ENCODE data around the gene LDLRAP1.
"Not testable (repeated sequence)": the region's sequence is repeated elsewhere in the genome, so short reads cannot be mapped to it uniquely, and the experiment has no call there.

Gene LDLRAP1

DNA sequence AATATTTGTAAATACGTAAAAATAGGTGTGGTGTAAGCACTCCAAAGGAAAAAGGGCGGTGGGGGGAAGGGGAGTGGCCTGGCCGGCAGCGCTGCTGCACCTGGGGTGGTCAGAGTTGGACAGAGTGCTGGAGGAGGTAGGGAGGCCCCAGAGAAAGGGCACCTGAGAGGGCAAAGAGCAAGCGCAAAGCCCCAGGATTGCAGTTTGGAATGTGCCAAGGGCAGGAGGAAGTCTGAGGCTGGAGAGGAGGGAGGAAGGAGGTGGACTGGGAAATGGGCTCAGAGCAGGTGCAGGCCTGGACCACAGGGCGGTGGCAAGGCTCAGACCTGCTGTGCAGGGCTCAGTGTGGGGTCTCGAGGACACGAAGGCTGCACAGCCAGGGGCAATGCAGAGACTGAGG lies 30.6 kb downstream of the LDLRAP1 start:
- no peak for FAIRE-seq
- no peak for DNase-seq (ENCODE audit: insufficient read length)
- no peak for TF ChIP-seq POLR2AphosphoS5 (IDR thresholded peaks at IDR 0.05; ENCODE audit: low read depth, low read length)
- TF ChIP-seq POLR2A (IDR thresholded peaks at IDR 0.05; ENCODE audit: low read depth, low read length) = no peak

- no peak for TF ChIP-seq POLR2AphosphoS5 (IDR thresholded peaks at IDR 0.05; ENCODE audit: low read depth, low read length)
- no peak for TF ChIP-seq TAF1 (IDR thresholded peaks at IDR 0.05; ENCODE audit: borderline replicate concordance, low read depth, low read length)
- no peak for TF ChIP-seq POLR2A (IDR thresholded peaks at IDR 0.05; ENCODE audit: low read depth, low read length)
- FAIRE-seq (no peak), DNase-seq (ENCODE audit: insufficient read length) (no peak)
Measured at GRCh38 chr1:25575191-25575590, 31.8 kb downstream of the LDLRAP1 start.

DNA sequence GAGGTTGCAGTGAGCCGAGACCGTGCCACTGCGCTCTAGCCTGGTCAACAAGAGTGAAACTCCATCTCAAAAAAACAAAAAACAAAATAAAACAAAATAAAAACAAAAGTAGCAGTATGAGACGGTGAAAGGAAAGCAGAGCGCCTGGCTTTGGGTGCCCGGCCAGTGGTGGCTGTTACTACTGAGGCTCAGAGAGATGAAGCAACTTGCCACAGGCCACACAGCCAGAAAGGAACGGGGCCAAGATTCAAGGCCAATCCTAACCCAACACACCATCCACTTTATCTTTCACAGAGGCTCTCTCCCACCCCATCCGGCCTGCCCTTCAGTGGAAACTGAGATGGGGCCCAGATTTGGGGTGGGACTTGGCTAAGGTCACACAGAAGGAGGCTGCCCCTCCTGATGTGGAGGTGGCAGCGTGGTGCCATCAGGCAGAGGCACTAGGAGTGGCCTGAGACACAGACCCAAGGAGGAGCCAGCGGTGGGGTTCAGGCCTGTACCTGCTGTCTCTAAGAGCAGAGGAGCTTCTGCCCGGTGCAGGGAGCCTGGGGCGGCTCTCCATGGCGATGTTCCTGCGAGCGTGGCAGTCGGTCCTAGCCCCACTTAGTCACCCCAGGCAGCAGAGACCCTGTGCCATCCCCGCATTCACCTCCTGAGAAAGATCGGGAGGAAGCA lies 33.2 kb downstream of the LDLRAP1 start:
- no peak for TF ChIP-seq TAF1 (IDR thresholded peaks at IDR 0.05; ENCODE audit: borderline replicate concordance, low read depth, low read length)
- no peak for TF ChIP-seq POLR2A (IDR thresholded peaks at IDR 0.05; ENCODE audit: low read depth, low read length)
- no peak for TF ChIP-seq POLR2AphosphoS5 (IDR thresholded peaks at IDR 0.05; ENCODE audit: low read depth, low read length)
- FAIRE-seq (no peak), DNase-seq (ENCODE audit: insufficient read length) (no peak)

DNA sequence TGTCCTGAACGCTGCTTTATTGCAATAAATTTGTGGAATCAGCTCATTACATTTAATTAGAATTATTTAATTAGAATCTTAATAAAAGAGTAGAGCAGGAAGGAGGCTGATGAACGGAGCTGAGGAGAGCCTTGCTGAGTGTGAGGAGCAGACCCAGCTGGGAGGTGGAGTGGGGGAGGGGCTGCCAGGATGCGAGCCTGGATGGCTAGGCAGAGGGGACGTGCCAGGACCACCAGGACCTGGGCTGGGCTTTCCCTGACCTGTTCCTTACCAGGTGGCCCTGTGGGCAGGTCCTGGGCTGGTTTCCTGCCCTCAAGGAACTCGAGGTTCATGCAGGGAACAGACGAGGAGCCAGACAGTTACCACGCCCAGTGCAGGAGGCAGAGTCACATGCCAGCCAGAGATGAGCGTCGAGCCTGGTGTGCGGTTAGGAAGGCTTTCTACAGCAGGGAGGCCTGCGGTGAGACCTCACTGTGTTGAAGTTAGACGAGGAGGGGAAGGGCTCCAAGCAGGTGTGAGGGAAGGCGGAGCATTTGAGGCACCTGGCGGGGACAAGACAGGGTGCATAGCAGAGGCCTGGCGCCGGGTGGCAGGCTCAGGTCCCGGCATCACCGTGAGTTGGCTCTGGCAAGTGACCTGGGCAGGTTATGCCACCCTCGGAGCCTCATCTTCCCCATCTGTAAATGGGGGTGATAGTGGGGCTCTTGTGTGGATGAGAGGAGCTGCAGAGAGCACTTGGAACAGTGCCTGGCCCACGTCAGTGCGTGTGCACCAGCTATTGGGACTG lies 33.9 kb downstream of the LDLRAP1 start:
- TF ChIP-seq POLR2A (IDR thresholded peaks at IDR 0.05; ENCODE audit: low read depth, low read length) = no peak
- no peak for TF ChIP-seq TAF1 (IDR thresholded peaks at IDR 0.05; ENCODE audit: borderline replicate concordance, low read depth, low read length)
- TF ChIP-seq POLR2AphosphoS5 (IDR thresholded peaks at IDR 0.05; ENCODE audit: low read depth, low read length) = no peak

GRCh38 chr1:25579292-25580252 lies 36.2 kb downstream of the LDLRAP1 start:
- TF ChIP-seq POLR2AphosphoS5 (IDR thresholded peaks at IDR 0.05; ENCODE audit: low read depth, low read length) (no peak), TAF1 (IDR thresholded peaks at IDR 0.05; ENCODE audit: borderline replicate concordance, low read depth, low read length) (no peak), POLR2A (IDR thresholded peaks at IDR 0.05; ENCODE audit: low read depth, low read length) (no peak)
- DNase-seq (ENCODE audit: insufficient read length) (no peak), FAIRE-seq (no peak)

More for the DNA sequence above, 33.9 kb downstream of the LDLRAP1 start:
- FAIRE-seq (no peak), DNase-seq (ENCODE audit: insufficient read length) (no peak)

- no peak for DNase-seq (ENCODE audit: insufficient read length)
- FAIRE-seq = no peak
- TF ChIP-seq TAF1 (IDR thresholded peaks at IDR 0.05; ENCODE audit: borderline replicate concordance, low read depth, low read length) = no peak
- no peak for TF ChIP-seq POLR2A (IDR thresholded peaks at IDR 0.05; ENCODE audit: low read depth, low read length)
- no peak for TF ChIP-seq POLR2AphosphoS5 (IDR thresholded peaks at IDR 0.05; ENCODE audit: low read depth, low read length)
Measured at GRCh38 chr1:25580927-25581326, 37.5 kb downstream of the LDLRAP1 start.

DNA sequence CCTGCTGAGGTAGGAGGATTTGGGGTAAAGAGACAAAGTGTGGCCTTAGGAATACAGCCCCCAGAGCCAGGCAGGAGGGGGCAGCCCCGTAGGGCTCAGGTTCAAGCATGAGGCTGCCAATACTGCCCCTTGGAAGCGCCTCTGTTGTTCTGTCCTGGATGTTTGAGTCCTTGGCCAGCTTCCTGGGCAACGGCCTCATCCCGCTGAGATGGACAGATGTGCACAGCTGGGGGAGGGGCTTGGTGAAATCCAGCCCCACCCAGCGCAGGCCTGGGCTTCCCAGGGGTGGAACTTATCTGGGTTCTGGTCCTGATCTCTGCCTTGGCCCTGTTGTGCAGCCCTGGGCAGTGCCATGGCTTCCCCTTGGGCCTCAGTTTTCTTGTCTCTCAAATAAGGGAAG lies 38.4 kb downstream of the LDLRAP1 start:
- FAIRE-seq = no peak
- DNase-seq (ENCODE audit: insufficient read length) = no peak
- TF ChIP-seq TAF1 (IDR thresholded peaks at IDR 0.05; ENCODE audit: borderline replicate concordance, low read depth, low read length) (no peak), POLR2AphosphoS5 (IDR thresholded peaks at IDR 0.05; ENCODE audit: low read depth, low read length) (no peak), POLR2A (IDR thresholded peaks at IDR 0.05; ENCODE audit: low read depth, low read length) (no peak)

DNA sequence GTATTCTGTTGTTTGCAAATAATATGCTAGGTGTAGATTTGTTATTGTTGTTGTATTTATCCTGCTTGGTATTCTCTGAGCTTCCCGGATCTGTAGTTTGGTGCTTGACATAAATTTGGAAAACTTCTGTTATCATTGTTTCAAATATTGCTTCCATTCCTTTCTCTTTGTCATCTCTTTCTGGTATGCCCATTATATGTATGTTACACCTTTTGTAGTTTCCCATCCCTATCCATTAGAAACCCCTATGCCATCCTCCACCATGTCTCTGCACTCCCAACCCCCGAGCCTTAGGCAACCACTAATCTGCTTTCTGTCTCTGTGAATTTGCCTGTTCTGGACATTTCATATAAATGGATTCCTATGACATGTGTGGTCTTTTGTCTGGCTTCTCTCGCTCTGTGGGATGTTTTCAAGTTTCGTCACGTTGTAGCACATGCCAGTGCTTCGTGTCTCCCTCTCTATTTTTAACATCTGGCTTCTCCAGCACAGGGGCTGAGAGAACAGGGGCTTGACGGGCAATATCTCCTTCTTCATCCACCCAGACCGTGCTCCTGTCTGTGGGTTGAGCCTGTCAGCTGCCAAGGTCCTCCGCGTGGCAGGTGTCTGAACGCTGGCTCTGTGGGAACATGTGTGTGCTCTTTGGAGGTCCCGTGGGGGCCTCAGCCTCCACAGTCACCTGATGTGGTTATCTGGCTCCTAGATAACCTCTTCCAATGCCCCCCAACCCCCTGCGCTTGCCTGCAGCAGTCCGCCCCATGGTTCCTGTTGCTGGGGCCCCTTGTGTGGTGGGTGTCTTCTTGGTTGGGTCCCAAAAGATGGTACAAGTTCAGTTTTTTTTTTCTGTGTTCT lies 40.3 kb downstream of the LDLRAP1 start:
- no peak for FAIRE-seq
- TF ChIP-seq TAF1 (IDR thresholded peaks at IDR 0.05; ENCODE audit: borderline replicate concordance, low read depth, low read length) = no peak
- TF ChIP-seq POLR2AphosphoS5 (IDR thresholded peaks at IDR 0.05; ENCODE audit: low read depth, low read length) = no peak
- no peak for TF ChIP-seq POLR2A (IDR thresholded peaks at IDR 0.05; ENCODE audit: low read depth, low read length)

DNA sequence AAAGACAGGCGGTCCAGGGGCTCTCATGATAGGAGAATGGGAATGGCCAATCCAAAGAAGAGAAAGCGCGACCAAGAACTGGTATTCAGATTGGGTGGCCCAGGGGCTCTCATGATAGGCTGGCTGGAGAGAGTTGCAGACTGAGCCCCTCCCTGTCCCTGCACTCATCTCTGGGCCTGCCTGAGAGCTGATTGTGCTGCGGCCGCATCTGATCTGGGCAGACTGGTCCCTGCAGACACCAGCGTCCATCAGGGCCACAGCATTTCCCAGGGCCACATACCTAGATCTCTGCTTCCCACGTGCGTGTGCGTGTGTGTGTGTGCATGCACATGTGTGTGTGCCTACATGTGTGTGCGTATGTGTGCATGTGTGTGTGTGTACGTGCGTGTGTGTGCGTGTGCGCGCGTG lies 42.8 kb downstream of the LDLRAP1 start:
- DNase-seq (ENCODE audit: insufficient read length) (no peak), FAIRE-seq (no peak)
- TF ChIP-seq TAF1 (IDR thresholded peaks at IDR 0.05; ENCODE audit: borderline replicate concordance, low read depth, low read length) (no peak), POLR2AphosphoS5 (IDR thresholded peaks at IDR 0.05; ENCODE audit: low read depth, low read length) (no peak), POLR2A (IDR thresholded peaks at IDR 0.05; ENCODE audit: low read depth, low read length) (no peak)

More for the DNA sequence above, 40.3 kb downstream of the LDLRAP1 start:
- no peak for DNase-seq (ENCODE audit: insufficient read length)

GRCh38 chr1:25587290-25587689 lies 43.9 kb downstream of the LDLRAP1 start:
- DNase-seq (ENCODE audit: insufficient read length) = no peak
- TF ChIP-seq POLR2A (IDR thresholded peaks at IDR 0.05; ENCODE audit: low read depth, low read length) (no peak), POLR2AphosphoS5 (IDR thresholded peaks at IDR 0.05; ENCODE audit: low read depth, low read length) (no peak), TAF1 (IDR thresholded peaks at IDR 0.05; ENCODE audit: borderline replicate concordance, low read depth, low read length) (no peak)
- FAIRE-seq = no peak

DNA sequence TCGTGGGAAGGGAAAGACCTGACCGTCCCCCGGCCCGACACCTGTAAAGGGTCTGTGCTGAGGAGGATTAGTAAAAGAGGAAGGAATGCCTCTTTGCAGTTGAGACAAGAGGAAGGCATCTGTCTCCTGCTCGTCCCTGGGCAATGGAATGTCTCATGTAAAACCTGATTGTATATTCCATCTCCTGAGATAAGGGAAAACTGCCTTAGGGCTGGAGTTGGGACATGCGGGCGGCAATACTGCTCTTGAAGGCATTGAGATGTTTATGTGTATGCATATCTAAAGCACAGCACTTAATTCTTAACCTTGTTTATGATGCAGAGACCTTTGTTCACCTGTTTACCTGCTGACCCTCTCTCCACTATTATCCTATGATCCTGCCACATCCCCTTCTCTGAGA lies 44.8 kb downstream of the LDLRAP1 start:
- not testable (repeated sequence) for FAIRE-seq; DNase-seq (ENCODE audit: insufficient read length)

DNA sequence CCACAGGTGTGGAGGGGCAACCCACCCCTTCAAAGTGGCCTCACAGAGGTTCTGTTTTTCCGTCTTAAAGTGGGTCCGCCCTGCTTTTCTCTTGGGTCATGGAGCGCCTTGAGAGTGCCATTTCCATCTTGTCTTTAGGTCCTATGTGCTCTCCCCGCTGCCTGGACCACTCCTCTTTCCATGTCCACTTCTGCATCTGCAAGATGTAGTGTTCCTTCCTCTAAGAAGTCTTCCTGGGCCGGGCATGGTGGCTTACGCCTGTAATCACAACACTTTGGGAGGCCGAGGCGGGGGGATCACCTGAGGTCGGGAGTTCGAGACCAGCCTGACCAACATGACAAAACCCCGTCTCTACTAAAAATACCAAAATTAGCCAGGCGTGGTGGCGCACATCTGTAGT lies 45.4 kb downstream of the LDLRAP1 start:
- DNase-seq (ENCODE audit: insufficient read length); FAIRE-seq: not testable (repeated sequence)

Data from GM12892 (cell line).